ENCODE measurements around the gene E4F1. TPM values are rescaled to one million over a fixed set of nuclear protein-coding genes. Genes with fewer than 3 reads are reported as not detected.

The E4F1 gene
- total RNA-seq, 6 donors from 2014 or later, result 24.9 to 153 (median 32.9) TPM

- Histone ChIP-seq H3K9me3 (no peaks in the 10 kb centered on the region), H3K4me3 (no peak overlapping the region), H3K4me1 (peaks cover 0 to 4% (median 0%) of the 10 kb centered on the region in 4 donors), H3K27me3 (no peaks in the 10 kb centered on the region), H3K36me3 (peaks cover 12 to 58% (median 45%) of the 10 kb centered on the region in 4 donors), H3K27ac (no peak overlapping the region)
- WGBS, 2 donors, result 90 to 98% methylated on average over 4 to 14 of the region's 19 CpGs
- DNase-seq, result peak in 1 of 2 donors; percentile 76
- ATAC-seq (ENCODE audit: low FRiP score in 2 of 2), result no peak
- TF ChIP-seq POLR2AphosphoS5 (IDR thresholded peaks at IDR 0.05) (no peak), EP300 (IDR thresholded peaks at IDR 0.05) (no peak), POLR2A (IDR thresholded peaks at IDR 0.05) (no peak)
Measured at GRCh38 chr16:2243031-2243528, 19.7 kb downstream of the E4F1 start.

- ATAC-seq (ENCODE audit: low FRiP score in 2 of 2), result no peak
- 94 to 95% methylated on average over 10 to 11 of the region's 11 CpGs for WGBS, 2 donors
- Histone ChIP-seq H3K36me3 (peaks cover 12 to 58% (median 45%) of the 10 kb centered on the region in 4 donors), H3K9me3 (no peaks in the 10 kb centered on the region), H3K4me1 (peaks cover 0 to 4% (median 0%) of the 10 kb centered on the region in 4 donors), H3K27me3 (no peaks in the 10 kb centered on the region), H3K4me3 (no peak overlapping the region), H3K27ac (no peak overlapping the region)
- no peak for TF ChIP-seq EP300 (IDR thresholded peaks at IDR 0.05)
- TF ChIP-seq POLR2AphosphoS5 (IDR thresholded peaks at IDR 0.05), result no peak
- TF ChIP-seq POLR2A (IDR thresholded peaks at IDR 0.05), result no peak
- TF ChIP-seq, protein P1, sequence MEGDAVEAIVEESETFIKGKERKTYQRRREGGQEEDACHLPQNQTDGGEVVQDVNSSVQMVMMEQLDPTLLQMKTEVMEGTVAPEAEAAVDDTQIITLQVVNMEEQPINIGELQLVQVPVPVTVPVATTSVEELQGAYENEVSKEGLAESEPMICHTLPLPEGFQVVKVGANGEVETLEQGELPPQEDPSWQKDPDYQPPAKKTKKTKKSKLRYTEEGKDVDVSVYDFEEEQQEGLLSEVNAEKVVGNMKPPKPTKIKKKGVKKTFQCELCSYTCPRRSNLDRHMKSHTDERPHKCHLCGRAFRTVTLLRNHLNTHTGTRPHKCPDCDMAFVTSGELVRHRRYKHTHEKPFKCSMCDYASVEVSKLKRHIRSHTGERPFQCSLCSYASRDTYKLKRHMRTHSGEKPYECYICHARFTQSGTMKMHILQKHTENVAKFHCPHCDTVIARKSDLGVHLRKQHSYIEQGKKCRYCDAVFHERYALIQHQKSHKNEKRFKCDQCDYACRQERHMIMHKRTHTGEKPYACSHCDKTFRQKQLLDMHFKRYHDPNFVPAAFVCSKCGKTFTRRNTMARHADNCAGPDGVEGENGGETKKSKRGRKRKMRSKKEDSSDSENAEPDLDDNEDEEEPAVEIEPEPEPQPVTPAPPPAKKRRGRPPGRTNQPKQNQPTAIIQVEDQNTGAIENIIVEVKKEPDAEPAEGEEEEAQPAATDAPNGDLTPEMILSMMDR (IDR thresholded peaks at IDR 0.05), result no peak
- peak in 1 of 2 donors; percentile 68 for DNase-seq
Measured at GRCh38 chr16:2243781-2244180, 20.4 kb downstream of the E4F1 start.

DNA sequence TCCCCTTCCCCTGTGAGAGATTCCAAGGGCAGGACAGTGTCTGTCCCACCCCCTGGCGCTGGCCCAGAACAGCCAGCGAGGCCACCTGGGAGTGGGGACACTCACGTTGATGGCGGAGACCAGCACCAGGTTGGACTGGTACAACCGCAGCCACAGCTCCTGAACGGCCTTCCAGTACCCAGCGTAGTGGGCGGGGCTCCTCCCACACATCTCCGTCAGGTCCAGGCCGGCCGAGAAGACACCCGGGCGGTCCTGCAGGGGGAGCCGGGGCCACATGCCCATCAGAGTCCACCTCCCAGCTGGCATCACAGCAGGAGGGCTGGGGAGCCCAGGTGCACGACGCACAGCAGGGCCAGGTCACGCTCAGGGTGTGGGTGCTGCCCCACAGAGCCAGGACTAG, 20.9 kb downstream of the E4F1 start:
- H3K27ac ChIP-seq, result no peak overlapping the region
- DNase-seq, result no peak
- TF ChIP-seq EP300 (IDR thresholded peaks at IDR 0.05) (no peak), POLR2AphosphoS5 (IDR thresholded peaks at IDR 0.05) (no peak), POLR2A (IDR thresholded peaks at IDR 0.05) (no peak)
- TF ChIP-seq, protein P1 (IDR thresholded peaks at IDR 0.05), result no peak
- 87 to 90% methylated on average over 12 to 17 of the region's 17 CpGs for WGBS, 2 donors
- no peaks in the 10 kb centered on the region for H3K9me3 ChIP-seq
- H3K4me1 ChIP-seq, result peaks cover 0 to 4% (median 0%) of the 10 kb centered on the region in 4 donors
- H3K4me3 ChIP-seq, result no peak overlapping the region
- ATAC-seq (ENCODE audit: low FRiP score in 2 of 2), result no peak
- H3K36me3 ChIP-seq, result peaks cover 12 to 58% (median 45%) of the 10 kb centered on the region in 4 donors
- H3K27me3 ChIP-seq, result no peaks in the 10 kb centered on the region

GRCh38 chr16:2244926-2245795, 21.8 kb downstream of the E4F1 start:
- Histone ChIP-seq H3K27me3 (no peaks in the 10 kb centered on the region), H3K9me3 (no peaks in the 10 kb centered on the region), H3K4me3 (no peak overlapping the region), H3K36me3 (peaks cover 12 to 56% (median 43%) of the 10 kb centered on the region in 4 donors), H3K4me1 (peaks cover 3 to 8% (median 3%) of the 10 kb centered on the region in 4 donors), H3K27ac (no peak overlapping the region)
- ATAC-seq (ENCODE audit: low FRiP score in 2 of 2) (no peak), DNase-seq (no peak)
- TF ChIP-seq POLR2AphosphoS5 (IDR thresholded peaks at IDR 0.05), result no peak
- no peak for TF ChIP-seq EP300 (IDR thresholded peaks at IDR 0.05)
- TF ChIP-seq, protein P1 (IDR thresholded peaks at IDR 0.05), result no peak
- TF ChIP-seq POLR2A (IDR thresholded peaks at IDR 0.05), result no peak
- 92% methylated on average over 24 to 30 of the region's 30 CpGs for WGBS, 2 donors

DNA sequence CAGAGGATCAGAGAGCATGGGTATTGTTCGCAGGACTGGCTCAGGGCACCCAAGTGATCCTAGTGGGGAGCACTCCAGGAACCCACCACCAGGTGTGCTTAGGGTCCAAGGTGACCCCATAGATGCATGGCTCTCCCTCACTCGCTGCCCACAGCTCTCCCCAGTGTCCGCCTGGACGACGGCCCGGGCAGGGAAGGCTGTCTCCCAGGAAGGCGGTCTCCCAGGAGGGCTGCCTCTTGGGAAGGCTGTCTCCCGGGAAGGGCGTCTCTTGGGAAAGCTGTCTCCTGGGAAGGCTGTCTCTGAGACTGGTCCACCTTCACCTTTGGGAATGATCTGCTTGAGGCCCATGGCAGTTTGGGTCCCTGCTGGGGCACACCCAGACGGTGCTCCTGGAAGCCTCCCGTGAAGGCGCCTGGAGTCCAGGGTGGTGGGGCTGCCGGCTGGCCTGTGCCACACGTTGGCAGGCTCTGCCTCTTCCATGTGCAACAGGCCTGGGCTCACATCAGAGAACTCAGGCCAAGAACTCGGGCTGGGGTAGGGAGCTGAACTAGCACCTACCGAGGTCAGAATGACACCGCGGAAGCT, 23.0 kb downstream of the E4F1 start:
- Histone ChIP-seq H3K27me3 (no peaks in the 10 kb centered on the region), H3K36me3 (peaks cover 12 to 51% (median 43%) of the 10 kb centered on the region in 4 donors), H3K4me1 (peaks cover 8 to 16% (median 11%) of the 10 kb centered on the region in 4 donors), H3K4me3 (no peak overlapping the region), H3K27ac (no peak overlapping the region), H3K9me3 (no peaks in the 10 kb centered on the region)
- TF ChIP-seq EP300 (IDR thresholded peaks at IDR 0.05) (no peak), POLR2A (IDR thresholded peaks at IDR 0.05) (no peak), POLR2AphosphoS5 (IDR thresholded peaks at IDR 0.05) (no peak)
- TF ChIP-seq, protein P1 (IDR thresholded peaks at IDR 0.05), result no peak
- DNase-seq (no peak), ATAC-seq (ENCODE audit: low FRiP score in 2 of 2) (no peak)
- WGBS, 2 donors, result 95 to 99% methylated on average over 10 to 18 of the region's 18 CpGs
